ENCODE results near the gene ZNF280A.
"Not testable (repeated sequence)": the region's sequence is repeated elsewhere in the genome, so short reads cannot be mapped to it uniquely, and the experiment has no call there.

ZNF280A gene

GRCh38 chr22:22545084-22545483 is 25.0 kb upstream of the ZNF280A start:
- no peak for DNase-seq (ENCODE audit: low read depth in 2 of 2)

- DNase-seq (ENCODE audit: low read depth in 2 of 2), result no peak
Observed at GRCh38 chr22:22538226-22538989, 18.3 kb upstream of the ZNF280A start.

GRCh38 chr22:22536916-22537315 is 16.8 kb upstream of the ZNF280A start:
- no peak for DNase-seq (ENCODE audit: low read depth in 2 of 2)

- no peak for DNase-seq (ENCODE audit: low read depth in 2 of 2)
Observed at GRCh38 chr22:22536515-22536914, 16.4 kb upstream of the ZNF280A start.

- DNase-seq (ENCODE audit: low read depth in 2 of 2), result no peak
Observed at GRCh38 chr22:22535662-22536061, 15.6 kb upstream of the ZNF280A start.

- DNase-seq (ENCODE audit: low read depth in 2 of 2), result no peak
Observed at GRCh38 chr22:22534604-22535415, 14.7 kb upstream of the ZNF280A start.

- DNase-seq (ENCODE audit: low read depth in 2 of 2), result no peak
Observed at GRCh38 chr22:22533863-22534262, 13.8 kb upstream of the ZNF280A start.

DNA sequence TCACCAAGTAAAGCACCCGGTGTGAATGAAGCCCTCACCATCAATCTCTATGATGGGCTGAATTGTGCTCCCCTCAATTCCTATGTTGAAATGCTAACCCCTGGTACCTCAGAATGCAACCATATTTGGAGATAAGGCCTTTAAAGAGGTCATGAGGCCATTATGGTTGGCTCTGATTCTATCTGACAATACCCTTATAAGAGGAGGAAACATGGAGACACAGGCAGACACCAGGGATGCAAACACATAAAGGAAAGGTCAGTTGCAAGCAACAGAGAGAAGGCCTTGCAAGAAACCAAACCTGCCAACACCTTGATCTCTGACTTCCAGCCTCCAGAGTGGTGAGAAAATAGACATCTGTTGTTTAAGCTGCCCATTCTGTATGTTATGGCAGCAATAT is 13.3 kb upstream of the ZNF280A start:
- DNase-seq (ENCODE audit: low read depth in 2 of 2), result no peak

GRCh38 chr22:22532547-22533071 is 12.5 kb upstream of the ZNF280A start:
- not testable (repeated sequence) for DNase-seq (ENCODE audit: low read depth in 2 of 2)

DNA sequence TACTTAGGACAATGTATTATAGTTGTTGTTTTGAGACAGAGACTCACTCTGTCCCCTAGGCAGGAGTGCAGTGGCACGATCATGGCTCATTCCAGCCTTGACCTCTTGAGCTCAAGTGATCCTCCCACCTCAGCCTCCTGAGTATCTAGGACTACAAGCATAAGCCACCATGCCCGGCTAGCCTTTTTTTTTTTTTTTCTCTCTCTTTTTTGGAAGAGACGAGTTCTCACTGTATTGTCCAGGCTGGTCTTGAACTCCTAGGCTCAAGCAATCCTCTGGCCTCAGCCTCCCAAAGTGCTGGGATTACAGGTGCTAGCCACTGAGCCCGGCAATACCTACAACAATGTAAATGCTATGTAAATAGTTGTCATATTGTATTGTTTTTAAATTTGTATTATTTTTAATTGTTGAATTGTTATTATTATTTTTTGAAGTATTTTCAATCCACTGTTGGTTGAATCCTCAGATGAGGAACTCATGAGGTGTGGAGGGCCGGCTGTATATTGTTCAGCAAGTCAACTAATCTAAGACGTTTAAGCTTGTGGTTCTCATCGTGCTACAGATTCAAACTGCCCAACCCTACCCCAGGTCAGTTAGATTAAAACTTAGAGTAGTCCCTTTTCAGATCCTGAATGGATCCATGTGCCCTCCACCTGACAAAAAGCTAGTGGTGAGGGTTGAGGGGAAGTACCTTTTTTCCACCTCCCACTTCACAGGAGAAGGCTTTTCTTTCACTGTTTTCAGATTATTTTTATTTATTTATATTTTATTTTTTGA is 11.9 kb upstream of the ZNF280A start:
- no peak for DNase-seq (ENCODE audit: low read depth in 2 of 2)

- no peak for DNase-seq (ENCODE audit: low read depth in 2 of 2)
Observed at GRCh38 chr22:22528780-22529179, 8.7 kb upstream of the ZNF280A start.

DNA sequence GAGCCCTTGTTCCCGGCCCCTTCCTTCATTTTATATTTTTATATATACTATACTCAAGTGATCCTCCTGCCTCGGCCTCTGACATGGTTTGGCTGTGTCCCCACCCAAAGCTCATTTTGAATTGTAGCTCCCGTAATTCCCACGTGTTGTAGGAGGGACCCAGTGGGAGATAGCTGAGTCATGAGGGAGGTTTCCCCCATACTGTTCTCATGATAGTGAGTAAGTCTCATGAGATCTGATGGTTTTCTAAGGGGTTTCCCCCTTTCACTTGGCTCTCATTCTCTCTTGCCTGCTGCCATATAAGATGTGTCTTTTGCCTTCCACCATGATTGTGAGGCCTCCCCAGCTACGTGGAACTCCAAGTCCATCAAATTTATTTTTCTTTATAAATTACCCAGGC is 7.2 kb upstream of the ZNF280A start:
- no peak for DNase-seq (ENCODE audit: low read depth in 2 of 2)

- no peak for DNase-seq (ENCODE audit: low read depth in 2 of 2)
Observed at GRCh38 chr22:22526125-22526912, 6.2 kb upstream of the ZNF280A start.

GRCh38 chr22:22523494-22523893 is 3.4 kb upstream of the ZNF280A start:
- no peak for DNase-seq (ENCODE audit: low read depth in 2 of 2)

DNA sequence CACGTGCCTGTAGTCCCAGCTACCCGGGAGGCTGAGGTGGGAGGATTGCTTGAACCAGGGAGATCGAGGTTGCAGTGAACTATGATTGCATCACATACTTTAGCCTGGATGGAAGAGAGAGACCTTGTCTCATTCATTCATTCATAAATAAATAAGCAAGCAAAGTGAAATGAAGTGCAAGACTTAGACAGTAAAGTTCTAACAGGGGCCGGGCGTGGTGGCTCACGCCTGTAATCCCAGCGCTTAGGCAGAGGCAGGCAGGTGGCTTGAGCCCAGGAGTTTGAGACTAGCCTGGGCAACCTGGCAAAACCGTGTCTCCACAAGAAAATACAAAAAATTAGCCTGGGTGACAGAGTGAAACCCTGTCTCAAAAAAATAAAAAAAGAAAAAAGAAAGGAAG is 1.6 kb upstream of the ZNF280A start:
- DNase-seq (ENCODE audit: low read depth in 2 of 2), result no peak

GRCh38 chr22:22520667-22521602 is 865 bp upstream of the ZNF280A start:
- no peak for DNase-seq (ENCODE audit: low read depth in 2 of 2)

- no peak for DNase-seq (ENCODE audit: low read depth in 2 of 2)
Observed at GRCh38 chr22:22519591-22519990, 479 bp downstream of the ZNF280A start.

DNA sequence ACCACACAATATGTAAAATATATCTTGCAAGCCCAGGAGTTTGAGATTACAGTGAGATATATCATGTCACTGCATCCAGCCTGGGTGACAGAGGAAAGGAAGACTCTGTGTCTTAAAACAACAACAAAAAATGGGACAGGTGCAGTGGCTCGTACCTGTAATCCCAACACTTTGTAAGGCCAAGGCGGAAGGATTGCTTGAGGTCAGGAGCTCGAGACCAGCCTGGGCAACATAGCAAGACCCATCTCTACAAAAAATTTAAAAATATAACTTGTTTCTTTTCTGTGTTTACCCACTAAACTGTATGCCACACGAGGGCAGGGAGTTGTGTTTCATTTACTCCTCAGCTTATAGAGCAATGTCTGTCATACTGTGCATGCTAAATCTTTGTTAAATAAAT is 3.1 kb downstream of the ZNF280A start:
- no peak for DNase-seq (ENCODE audit: low read depth in 2 of 2)

GRCh38 chr22:22515890-22516289 is 4.2 kb downstream of the ZNF280A start:
- DNase-seq (ENCODE audit: low read depth in 2 of 2), result no peak

- not testable (repeated sequence) for DNase-seq (ENCODE audit: low read depth in 2 of 2)
Observed at GRCh38 chr22:22514431-22514830, 5.6 kb downstream of the ZNF280A start.

All from fibroblast of skin of left biceps (primary cell).